ENCODE data around the gene ZRANB3.

DNA sequence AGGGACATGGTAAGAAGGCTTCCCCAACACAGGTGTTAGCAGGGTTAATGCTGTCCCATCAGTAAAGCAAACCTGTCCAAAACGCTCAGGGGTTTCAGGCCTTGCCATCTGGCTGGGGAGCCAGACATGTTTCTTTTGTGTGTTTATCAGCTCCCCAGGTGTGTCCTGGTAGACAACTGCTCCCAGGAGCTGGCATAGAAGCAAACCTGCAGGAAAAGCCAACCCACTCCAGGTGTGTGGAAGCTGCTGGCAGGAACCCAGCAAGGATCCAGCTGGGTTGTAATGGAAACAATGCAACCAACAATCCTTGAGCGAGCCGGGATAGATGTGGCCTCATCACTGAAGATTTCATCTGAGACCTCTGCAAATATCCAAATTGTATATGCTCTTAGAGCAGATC is 355.8 kb downstream of the ZRANB3 start:
- TF ChIP-seq, protein P1, sequence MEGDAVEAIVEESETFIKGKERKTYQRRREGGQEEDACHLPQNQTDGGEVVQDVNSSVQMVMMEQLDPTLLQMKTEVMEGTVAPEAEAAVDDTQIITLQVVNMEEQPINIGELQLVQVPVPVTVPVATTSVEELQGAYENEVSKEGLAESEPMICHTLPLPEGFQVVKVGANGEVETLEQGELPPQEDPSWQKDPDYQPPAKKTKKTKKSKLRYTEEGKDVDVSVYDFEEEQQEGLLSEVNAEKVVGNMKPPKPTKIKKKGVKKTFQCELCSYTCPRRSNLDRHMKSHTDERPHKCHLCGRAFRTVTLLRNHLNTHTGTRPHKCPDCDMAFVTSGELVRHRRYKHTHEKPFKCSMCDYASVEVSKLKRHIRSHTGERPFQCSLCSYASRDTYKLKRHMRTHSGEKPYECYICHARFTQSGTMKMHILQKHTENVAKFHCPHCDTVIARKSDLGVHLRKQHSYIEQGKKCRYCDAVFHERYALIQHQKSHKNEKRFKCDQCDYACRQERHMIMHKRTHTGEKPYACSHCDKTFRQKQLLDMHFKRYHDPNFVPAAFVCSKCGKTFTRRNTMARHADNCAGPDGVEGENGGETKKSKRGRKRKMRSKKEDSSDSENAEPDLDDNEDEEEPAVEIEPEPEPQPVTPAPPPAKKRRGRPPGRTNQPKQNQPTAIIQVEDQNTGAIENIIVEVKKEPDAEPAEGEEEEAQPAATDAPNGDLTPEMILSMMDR (IDR thresholded peaks at IDR 0.05; ENCODE audit: poor library complexity), result no peak
- TF ChIP-seq EZH2phosphoT487 (IDR thresholded peaks at IDR 0.05; ENCODE audit: low read depth, severe bottlenecking, unreplicated experiment) (no peak), EZH2 (IDR thresholded peaks at IDR 0.05; ENCODE audit: borderline replicate concordance) (no peak)

Data from hepatocyte (in vitro differentiated cells).